HL-60 (cell line): ENCODE data around the gene MOGAT3.

Experiments
- DNase-seq, 2 experiments: peaks; one replicate each; pipeline ENCODE4 v3.0.0-alpha.2; 2010 to 2020; ENCODE audit warnings: low read depth in 1 of 2, low spot score in 1 of 2
- H3K27ac ChIP-seq: fragments of 250-450 bp; sonication (Bioruptor Pico); replicated peaks from 2 replicates; pipeline ENCODE4 v1.5.1; 2020; ENCODE audit warnings: mild to moderate bottlenecking, moderate library complexity
- H3K27me3 ChIP-seq: fragments of 250-450 bp; sonication (Bioruptor Pico); 2 replicates; pipeline ENCODE4 v1.5.1; 2021; ENCODE audit warnings: mild to moderate bottlenecking, moderate library complexity; ENCODE audit not compliant: insufficient read depth, poor library complexity, severe bottlenecking
- H3K4me3 ChIP-seq: replicated peaks from 2 replicates; pipeline ENCODE4 v1.5.1; 2011; ENCODE audit warnings: mild to moderate bottlenecking, control low read depth, low read length; ENCODE audit not compliant: insufficient read depth
- GABPA ChIP-seq: IDR thresholded peaks from 2 replicates; pipeline ENCODE4 v1.6.1; 2012; ENCODE audit warnings: low read depth
- POLR2AphosphoS5 ChIP-seq: IDR thresholded peaks from 2 replicates; pipeline ENCODE4 v1.6.1; 2012; ENCODE audit warnings: low read depth
- SPI1 ChIP-seq: IDR thresholded peaks from 2 replicates; pipeline ENCODE4 v1.6.1; 2012; ENCODE audit warnings: low read depth, mild to moderate bottlenecking, borderline replicate concordance
- TF ChIP-seq, protein P1 (sequence below): IDR thresholded peaks from one replicate; pipeline ENCODE4 v1.5.1; 2011; ENCODE audit warnings: low read length, control low read depth, inconsistent platforms; ENCODE audit not compliant: insufficient read depth
- TF ChIP-seq, protein P2 (sequence below): IDR thresholded peaks from 2 replicates; pipeline ENCODE4 v1.6.1; 2012; ENCODE audit warnings: low read depth; ENCODE audit not compliant: insufficient replicate concordance

The MOGAT3 gene

DNA sequence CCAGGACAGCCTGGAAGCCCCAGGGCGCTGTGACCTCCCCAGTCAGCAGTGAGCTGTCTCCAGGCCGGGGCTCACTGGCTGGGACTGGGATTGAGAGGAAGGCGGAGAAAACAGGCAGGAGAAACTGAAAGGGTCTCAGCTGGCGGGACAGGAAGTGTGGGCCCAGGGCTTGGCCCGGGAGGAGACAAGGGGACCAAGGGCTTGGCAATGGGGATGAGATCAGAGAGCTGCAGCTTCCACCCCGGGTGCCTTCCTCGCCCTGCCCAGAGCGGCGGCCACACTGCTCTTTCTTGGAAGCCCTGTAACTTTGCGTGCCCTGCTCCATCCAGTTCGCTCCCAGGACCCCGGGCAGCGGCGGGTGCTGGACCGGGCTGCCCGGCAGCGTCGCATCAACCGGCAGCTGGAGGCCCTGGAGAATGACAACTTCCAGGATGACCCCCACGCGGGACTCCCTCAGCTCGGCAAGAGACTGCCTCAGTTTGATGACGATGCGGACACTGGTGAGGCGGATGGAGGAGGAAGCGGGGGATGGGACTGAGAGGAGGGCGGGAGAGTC is 21.5 kb upstream of the MOGAT3 start:
- TF ChIP-seq SPI1, result no peak
- TF ChIP-seq, protein P1, sequence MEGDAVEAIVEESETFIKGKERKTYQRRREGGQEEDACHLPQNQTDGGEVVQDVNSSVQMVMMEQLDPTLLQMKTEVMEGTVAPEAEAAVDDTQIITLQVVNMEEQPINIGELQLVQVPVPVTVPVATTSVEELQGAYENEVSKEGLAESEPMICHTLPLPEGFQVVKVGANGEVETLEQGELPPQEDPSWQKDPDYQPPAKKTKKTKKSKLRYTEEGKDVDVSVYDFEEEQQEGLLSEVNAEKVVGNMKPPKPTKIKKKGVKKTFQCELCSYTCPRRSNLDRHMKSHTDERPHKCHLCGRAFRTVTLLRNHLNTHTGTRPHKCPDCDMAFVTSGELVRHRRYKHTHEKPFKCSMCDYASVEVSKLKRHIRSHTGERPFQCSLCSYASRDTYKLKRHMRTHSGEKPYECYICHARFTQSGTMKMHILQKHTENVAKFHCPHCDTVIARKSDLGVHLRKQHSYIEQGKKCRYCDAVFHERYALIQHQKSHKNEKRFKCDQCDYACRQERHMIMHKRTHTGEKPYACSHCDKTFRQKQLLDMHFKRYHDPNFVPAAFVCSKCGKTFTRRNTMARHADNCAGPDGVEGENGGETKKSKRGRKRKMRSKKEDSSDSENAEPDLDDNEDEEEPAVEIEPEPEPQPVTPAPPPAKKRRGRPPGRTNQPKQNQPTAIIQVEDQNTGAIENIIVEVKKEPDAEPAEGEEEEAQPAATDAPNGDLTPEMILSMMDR, result no peak
- no peak for TF ChIP-seq GABPA
- TF ChIP-seq POLR2AphosphoS5, result no peak
- TF ChIP-seq, protein P2, sequence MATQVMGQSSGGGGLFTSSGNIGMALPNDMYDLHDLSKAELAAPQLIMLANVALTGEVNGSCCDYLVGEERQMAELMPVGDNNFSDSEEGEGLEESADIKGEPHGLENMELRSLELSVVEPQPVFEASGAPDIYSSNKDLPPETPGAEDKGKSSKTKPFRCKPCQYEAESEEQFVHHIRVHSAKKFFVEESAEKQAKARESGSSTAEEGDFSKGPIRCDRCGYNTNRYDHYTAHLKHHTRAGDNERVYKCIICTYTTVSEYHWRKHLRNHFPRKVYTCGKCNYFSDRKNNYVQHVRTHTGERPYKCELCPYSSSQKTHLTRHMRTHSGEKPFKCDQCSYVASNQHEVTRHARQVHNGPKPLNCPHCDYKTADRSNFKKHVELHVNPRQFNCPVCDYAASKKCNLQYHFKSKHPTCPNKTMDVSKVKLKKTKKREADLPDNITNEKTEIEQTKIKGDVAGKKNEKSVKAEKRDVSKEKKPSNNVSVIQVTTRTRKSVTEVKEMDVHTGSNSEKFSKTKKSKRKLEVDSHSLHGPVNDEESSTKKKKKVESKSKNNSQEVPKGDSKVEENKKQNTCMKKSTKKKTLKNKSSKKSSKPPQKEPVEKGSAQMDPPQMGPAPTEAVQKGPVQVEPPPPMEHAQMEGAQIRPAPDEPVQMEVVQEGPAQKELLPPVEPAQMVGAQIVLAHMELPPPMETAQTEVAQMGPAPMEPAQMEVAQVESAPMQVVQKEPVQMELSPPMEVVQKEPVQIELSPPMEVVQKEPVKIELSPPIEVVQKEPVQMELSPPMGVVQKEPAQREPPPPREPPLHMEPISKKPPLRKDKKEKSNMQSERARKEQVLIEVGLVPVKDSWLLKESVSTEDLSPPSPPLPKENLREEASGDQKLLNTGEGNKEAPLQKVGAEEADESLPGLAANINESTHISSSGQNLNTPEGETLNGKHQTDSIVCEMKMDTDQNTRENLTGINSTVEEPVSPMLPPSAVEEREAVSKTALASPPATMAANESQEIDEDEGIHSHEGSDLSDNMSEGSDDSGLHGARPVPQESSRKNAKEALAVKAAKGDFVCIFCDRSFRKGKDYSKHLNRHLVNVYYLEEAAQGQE, result no peak
- DNase-seq, result no peak
- H3K27ac ChIP-seq, result no peak overlapping the region
- H3K27me3 ChIP-seq, result no peaks in the 10 kb centered on the region
- H3K4me3 ChIP-seq, result no peak overlapping the region

DNA sequence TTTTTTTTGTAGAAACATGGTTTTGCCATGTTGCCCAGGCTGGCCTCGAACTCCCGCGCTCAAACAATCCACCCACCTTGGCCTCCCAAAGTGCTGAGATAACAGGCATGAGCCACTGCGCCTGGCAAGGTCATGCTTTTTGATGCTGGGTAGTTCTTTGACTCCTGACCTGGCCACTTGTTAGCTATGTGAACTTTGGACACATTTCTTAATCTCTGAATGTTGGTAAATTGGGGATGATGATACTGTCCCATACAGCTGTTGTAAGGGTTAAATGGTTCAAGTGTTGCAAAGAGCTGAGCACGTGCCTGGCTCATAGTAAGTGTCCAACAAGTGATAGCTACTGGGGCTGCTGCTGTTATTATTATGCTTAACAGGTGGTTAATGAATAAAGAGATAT is 19.5 kb upstream of the MOGAT3 start:
- no peak for TF ChIP-seq GABPA
- TF ChIP-seq, protein P2, result no peak
- TF ChIP-seq SPI1, result no peak
- TF ChIP-seq, protein P1, result no peak
- no peak for TF ChIP-seq POLR2AphosphoS5
- Histone ChIP-seq H3K27me3 (no peaks in the 10 kb centered on the region), H3K4me3 (no peak overlapping the region), H3K27ac (no peak overlapping the region)
- DNase-seq, result no peak

DNA sequence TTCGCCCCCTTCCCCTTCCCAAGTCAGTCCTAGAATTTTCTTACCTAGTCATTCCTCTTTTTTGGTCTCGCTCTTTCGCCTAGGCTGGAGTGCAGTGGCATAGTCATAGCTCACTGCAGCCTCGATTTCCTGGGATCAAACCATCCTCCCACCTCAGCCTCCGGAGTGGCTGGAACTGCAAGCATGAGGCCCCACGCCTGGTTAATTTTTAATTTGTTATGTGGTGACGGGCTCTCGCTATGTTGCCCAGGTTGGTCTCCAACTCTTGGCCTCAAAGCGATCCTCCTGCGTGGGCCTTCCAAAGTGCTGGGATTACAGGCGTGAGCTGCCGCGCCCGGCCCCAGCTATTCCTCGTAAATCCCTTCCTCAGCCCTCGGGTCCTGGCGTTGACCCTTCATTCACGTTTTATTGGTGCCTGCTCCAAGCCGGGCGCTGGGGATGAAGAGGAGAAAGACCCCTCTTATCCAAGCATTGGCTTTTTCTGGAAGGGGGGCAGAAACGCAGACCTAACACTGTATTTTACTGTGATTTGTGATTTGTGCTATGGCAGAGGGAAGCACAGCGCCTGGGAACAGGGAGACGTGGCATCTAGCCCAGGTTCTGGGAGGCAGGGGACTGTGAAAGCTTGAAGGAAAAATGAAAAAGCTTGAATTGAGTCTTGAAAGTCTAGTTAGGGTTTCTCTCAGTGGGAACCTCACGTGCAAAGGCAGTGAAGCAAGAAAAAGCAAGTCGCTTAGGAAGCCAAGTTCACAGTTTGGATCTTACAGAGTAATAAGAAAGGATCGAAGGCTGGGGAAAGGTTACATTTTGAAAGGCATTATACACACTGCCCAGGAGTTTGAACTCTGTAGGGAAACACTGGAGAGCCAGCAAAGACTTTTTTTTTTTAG is 17.6 kb upstream of the MOGAT3 start:
- TF ChIP-seq SPI1 (no peak), POLR2AphosphoS5 (no peak), GABPA (no peak)
- TF ChIP-seq, protein P1, result no peak
- TF ChIP-seq, protein P2, result no peak
- DNase-seq, result no peak
- no peaks in the 10 kb centered on the region for H3K27me3 ChIP-seq
- peak overlapping the region; percentile 79 for H3K27ac ChIP-seq
- peak overlapping the region; percentile 94 for H3K4me3 ChIP-seq
